Panc1 (cell line): Measurements from ENCODE around the gene CYP3A5. TPM values are rescaled to one million over a fixed set of nuclear protein-coding genes. Genes with fewer than 3 reads are reported as not detected.

Source experiments
- ATAC-seq: fragments of 200-7000 bp; cut with Tn5 transposase; 2 replicates; pipeline ENCODE4 v1.9.1; 2020; ENCODE audit warnings: mild to moderate bottlenecking, moderate library complexity
- BruUV-seq: library from RNA; stranded (reverse); fragments of 400-500 nt; replicated peaks from 2 replicates; lab custom pipeline; 2021; lab: Mats Ljungman, UMichigan
- CTCF ChIA-PET: fragments of 300-600 bp; sonication (Branson Sonifier 250); formaldehyde crosslinking; loops from one replicate; lab custom pipeline; 2022; ENCODE audit warnings: antibody characterized with exemption; lab: Charles Lee
- POLR2A ChIA-PET: fragments of 300-600 bp; sonication (Branson Sonifier 250); formaldehyde crosslinking; loops from one replicate; lab custom pipeline; 2022; ENCODE audit warnings: antibody characterized with exemption; lab: Charles Lee
- DNase-seq: peaks from one replicate; pipeline ENCODE4 v3.0.0-alpha.2; 2010; ENCODE audit warnings: low read depth, low spot score
- H3K27ac ChIP-seq: 2 replicates; pipeline ENCODE4 v1.5.1; 2011; ENCODE audit warnings: mild to moderate bottlenecking, low read length, inconsistent platforms
- H3K27me3 ChIP-seq: fragments of 200-500 bp; sonication (Bioruptor generic); 2 replicates; pipeline ENCODE4 v1.6.0; 2014; ENCODE audit warnings: low read length, inconsistent platforms; ENCODE audit not compliant: control insufficient read depth, insufficient read depth
- H3K36me3 ChIP-seq: fragments of 200-500 bp; sonication (Bioruptor generic); 2 replicates; pipeline ENCODE4 v1.5.1; 2014; ENCODE audit warnings: inconsistent platforms, mild to moderate bottlenecking, low read length, moderate library complexity; ENCODE audit not compliant: control insufficient read depth, insufficient read depth
- H3K4me1 ChIP-seq: 2 replicates; pipeline ENCODE4 v1.5.1; 2011; ENCODE audit warnings: inconsistent platforms, mild to moderate bottlenecking, low read length, moderate library complexity; ENCODE audit not compliant: control insufficient read depth, insufficient read depth
- H3K4me3 ChIP-seq, 2 experiments: 2 replicates each; pipeline ENCODE4 v1.5.1; 2011 to 2012; ENCODE audit warnings: low read depth in 2 of 2, low read length in 2 of 2, mild to moderate bottlenecking in 2 of 2, inconsistent platforms in 1 of 2, moderate library complexity in 1 of 2
- H3K9me3 ChIP-seq: fragments of 200-500 bp; sonication (Bioruptor generic); 2 replicates; pipeline ENCODE4 v1.5.1; 2014; ENCODE audit warnings: low read depth, mild to moderate bottlenecking, inconsistent platforms, low read length, moderate library complexity; ENCODE audit not compliant: control insufficient read depth, insufficient read depth
- POLR2AphosphoS5 ChIP-seq: IDR thresholded peaks from 2 replicates; pipeline ENCODE4 v1.6.1; 2012; ENCODE audit warnings: mild to moderate bottlenecking, low read depth, low read length, moderate library complexity
- REST ChIP-seq, 2 experiments: IDR thresholded peaks; 2 replicates each; pipeline ENCODE4 v1.6.1; 2011 to 2012; ENCODE audit warnings: low read depth in 2 of 2, control low read depth in 1 of 2, low read length in 1 of 2, mild to moderate bottlenecking in 1 of 2, moderate library complexity in 1 of 2; ENCODE audit not compliant: insufficient read depth in 1 of 2
- SIN3A ChIP-seq: IDR thresholded peaks from 2 replicates; pipeline ENCODE4 v1.6.1; 2012; ENCODE audit warnings: low read depth, mild to moderate bottlenecking, low read length, moderate library complexity, borderline replicate concordance; ENCODE audit not compliant: insufficient read depth
- TCF7L2 ChIP-seq: IDR thresholded peaks from 2 replicates; pipeline ENCODE4 v1.6.1; 2011; ENCODE audit warnings: mild to moderate bottlenecking, low read depth, low read length, inconsistent platforms
- in situ Hi-C: cut with HindIII; loops from 2 replicates; pipeline ENCODE4 v1.10.0; 2016; ENCODE audit warnings: low sequenced_read_pairs, low pct_unique_long_range_greater_than_20kb
- intact Hi-C: fragments of 100-400 bp; cut with micrococcal nuclease; formaldehyde crosslinking; loops from one replicate; pipeline ENCODE4 v1.10.0; 2022; ENCODE audit not compliant: unreplicated experiment
- total RNA-seq: library from RNA; stranded (reverse); gene quantifications from one replicate; pipeline ENCODE4 v1.2.1, GENCODE V29; 2021; ENCODE audit not compliant: unreplicated experiment
- TF ChIP-seq, protein P1 (sequence below): fragments of 450-650 bp; IDR thresholded peaks from 2 replicates; pipeline ENCODE4 v1.5.1; 2017; ENCODE audit warnings: mild to moderate bottlenecking

Gene CYP3A5
- total RNA-seq, 1 experiment from 2014 or later = 0.31 TPM

DNA sequence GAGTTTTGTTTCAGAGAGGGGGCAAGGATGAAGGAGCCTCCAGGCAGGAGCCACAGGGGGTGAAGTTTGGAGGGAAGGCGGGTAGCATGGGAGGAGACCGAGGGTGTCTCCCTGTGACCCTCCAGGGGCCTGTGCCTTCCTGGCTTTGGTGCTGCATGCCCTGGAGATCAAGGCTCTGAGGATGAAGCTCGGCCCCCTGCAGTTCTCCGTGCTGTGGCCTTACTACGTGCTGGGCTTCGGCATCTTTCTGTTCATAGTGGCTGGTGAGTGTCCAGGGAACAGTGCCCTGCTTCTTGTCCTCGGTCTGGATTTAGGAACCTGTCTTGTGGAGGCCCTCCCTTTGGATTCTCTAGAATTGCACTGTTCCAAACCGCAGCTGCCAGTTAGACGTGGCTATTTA is 72.2 kb downstream of the CYP3A5 start:
- in situ Hi-C loops = no loop called here

DNA sequence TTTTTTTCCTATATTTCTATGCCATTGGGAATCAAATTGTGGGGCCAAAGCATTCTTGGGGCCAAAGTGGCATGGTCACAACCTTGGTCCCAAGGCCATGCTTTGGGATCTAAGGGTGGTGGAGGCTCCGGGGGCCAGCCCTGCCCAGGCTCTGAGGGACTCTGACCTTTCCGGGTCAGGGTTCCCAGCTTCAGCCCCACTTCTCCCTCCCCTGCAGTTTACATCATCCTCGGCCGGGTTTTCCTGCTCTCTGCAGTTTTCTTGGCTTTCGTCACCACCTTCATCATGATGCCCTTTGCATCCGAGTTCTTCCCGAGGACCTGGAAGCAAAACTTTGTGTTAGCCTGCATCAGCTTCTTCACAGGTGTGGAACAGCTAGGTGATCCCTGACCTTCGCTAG is 73.3 kb downstream of the CYP3A5 start:
- TF ChIP-seq REST (IDR thresholded peaks at IDR 0.05; ENCODE audit: insufficient read depth in 1 of 2, low read depth in 2 of 2, low read length in 1 of 2) (no peak), POLR2AphosphoS5 (no peak), TCF7L2 (no peak), SIN3A (no peak)
- TF ChIP-seq, protein P1, sequence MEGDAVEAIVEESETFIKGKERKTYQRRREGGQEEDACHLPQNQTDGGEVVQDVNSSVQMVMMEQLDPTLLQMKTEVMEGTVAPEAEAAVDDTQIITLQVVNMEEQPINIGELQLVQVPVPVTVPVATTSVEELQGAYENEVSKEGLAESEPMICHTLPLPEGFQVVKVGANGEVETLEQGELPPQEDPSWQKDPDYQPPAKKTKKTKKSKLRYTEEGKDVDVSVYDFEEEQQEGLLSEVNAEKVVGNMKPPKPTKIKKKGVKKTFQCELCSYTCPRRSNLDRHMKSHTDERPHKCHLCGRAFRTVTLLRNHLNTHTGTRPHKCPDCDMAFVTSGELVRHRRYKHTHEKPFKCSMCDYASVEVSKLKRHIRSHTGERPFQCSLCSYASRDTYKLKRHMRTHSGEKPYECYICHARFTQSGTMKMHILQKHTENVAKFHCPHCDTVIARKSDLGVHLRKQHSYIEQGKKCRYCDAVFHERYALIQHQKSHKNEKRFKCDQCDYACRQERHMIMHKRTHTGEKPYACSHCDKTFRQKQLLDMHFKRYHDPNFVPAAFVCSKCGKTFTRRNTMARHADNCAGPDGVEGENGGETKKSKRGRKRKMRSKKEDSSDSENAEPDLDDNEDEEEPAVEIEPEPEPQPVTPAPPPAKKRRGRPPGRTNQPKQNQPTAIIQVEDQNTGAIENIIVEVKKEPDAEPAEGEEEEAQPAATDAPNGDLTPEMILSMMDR = no peak
- DNase-seq (no peak), ATAC-seq (no peak)
- CTCF ChIA-PET = no interaction called here
- in situ Hi-C loops = no loop called here
- Histone ChIP-seq H3K4me3 (no peak overlapping the region), H3K27ac (no peak overlapping the region), H3K36me3 (no peaks in the 10 kb centered on the region), H3K27me3 (no peaks in the 10 kb centered on the region), H3K9me3 (no peaks in the 10 kb centered on the region), H3K4me1 (no peaks in the 10 kb centered on the region)
- intact Hi-C loops = no loop called here
- POLR2A ChIA-PET = no interaction called here
- no TSS peak for BruUV-seq

More for the DNA sequence above, 72.2 kb downstream of the CYP3A5 start:
- no peak for DNase-seq
- Histone ChIP-seq H3K4me3 (no peak overlapping the region), H3K4me1 (no peaks in the 10 kb centered on the region), H3K36me3 (no peaks in the 10 kb centered on the region), H3K27me3 (no peaks in the 10 kb centered on the region), H3K9me3 (no peaks in the 10 kb centered on the region), H3K27ac (no peak overlapping the region)
- ChIA-PET POLR2A (interaction anchor here (0.6 kb wide), 1 partner anchor 26 kb away, joined by 4 read pairs; no protein-coding TSS in a partner anchor), CTCF (no interaction called here)
- intact Hi-C loops = no loop called here
- BruUV-seq = no TSS peak
- TF ChIP-seq, protein P1 = no peak
- TF ChIP-seq POLR2AphosphoS5 (no peak), REST (IDR thresholded peaks at IDR 0.05; ENCODE audit: insufficient read depth in 1 of 2, low read depth in 2 of 2, low read length in 1 of 2) (no peak), TCF7L2 (no peak), SIN3A (no peak)
- ATAC-seq = 0 out of 2 replicates have a peak, but pooled peaks have one; percentile 29
